ENCODE results near the gene SENP6. TPM values are rescaled to one million over a fixed set of nuclear protein-coding genes. Genes with fewer than 3 reads are reported as not detected.
A peak's percentile ranks its signal among the peaks of the same experiment; 100 is the strongest.

SENP6 gene
- total and polyA plus RNA-seq, 9 of the 15 experiments (the other 6 are each of a cell fraction or from before 2014, with no cell fraction given) = 11.1 to 79.4 (median 46.8) TPM

DNA sequence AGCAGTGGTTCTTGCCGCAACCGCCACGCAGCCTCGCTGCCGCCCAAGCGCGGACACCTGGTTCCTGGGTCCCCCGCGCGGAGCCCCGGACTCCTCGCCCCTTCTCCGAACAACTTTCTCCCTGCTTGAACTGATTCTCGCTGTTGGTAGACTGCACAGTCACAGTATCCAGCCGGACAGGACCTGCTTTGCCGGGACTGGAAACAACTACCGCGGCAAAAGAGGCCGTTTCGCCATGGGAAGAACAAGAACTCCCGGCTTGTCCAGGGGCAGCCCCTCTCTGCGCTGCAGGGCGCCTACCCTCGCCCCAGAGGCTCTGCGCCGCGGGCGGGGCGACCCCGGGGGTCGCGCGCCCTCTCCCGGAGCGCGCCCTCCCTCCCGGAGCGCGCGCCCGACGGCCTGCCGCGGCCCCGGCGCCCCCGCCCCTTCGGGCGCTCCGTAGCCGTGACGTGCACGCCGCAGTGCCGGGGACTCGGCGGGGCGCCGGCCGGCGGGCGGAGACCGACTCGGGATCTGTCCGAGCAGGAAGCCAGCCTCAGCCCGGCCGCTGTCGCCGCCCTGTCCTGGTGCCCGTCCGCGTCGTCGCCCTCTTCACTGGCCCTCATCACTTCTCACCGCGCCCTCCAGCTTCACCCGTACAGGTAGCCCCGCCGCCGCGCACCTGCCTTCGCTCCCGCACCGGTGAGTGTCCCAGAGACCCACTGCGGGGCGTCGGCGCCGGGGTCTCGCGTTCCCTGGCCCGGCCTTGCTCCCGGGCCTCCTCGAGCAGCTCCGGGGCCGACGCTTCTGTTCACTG lies 147.3 kb downstream of the SENP6 start, which contains the start of gene MYO6 (continued):
- TF ChIP-seq, protein P1, sequence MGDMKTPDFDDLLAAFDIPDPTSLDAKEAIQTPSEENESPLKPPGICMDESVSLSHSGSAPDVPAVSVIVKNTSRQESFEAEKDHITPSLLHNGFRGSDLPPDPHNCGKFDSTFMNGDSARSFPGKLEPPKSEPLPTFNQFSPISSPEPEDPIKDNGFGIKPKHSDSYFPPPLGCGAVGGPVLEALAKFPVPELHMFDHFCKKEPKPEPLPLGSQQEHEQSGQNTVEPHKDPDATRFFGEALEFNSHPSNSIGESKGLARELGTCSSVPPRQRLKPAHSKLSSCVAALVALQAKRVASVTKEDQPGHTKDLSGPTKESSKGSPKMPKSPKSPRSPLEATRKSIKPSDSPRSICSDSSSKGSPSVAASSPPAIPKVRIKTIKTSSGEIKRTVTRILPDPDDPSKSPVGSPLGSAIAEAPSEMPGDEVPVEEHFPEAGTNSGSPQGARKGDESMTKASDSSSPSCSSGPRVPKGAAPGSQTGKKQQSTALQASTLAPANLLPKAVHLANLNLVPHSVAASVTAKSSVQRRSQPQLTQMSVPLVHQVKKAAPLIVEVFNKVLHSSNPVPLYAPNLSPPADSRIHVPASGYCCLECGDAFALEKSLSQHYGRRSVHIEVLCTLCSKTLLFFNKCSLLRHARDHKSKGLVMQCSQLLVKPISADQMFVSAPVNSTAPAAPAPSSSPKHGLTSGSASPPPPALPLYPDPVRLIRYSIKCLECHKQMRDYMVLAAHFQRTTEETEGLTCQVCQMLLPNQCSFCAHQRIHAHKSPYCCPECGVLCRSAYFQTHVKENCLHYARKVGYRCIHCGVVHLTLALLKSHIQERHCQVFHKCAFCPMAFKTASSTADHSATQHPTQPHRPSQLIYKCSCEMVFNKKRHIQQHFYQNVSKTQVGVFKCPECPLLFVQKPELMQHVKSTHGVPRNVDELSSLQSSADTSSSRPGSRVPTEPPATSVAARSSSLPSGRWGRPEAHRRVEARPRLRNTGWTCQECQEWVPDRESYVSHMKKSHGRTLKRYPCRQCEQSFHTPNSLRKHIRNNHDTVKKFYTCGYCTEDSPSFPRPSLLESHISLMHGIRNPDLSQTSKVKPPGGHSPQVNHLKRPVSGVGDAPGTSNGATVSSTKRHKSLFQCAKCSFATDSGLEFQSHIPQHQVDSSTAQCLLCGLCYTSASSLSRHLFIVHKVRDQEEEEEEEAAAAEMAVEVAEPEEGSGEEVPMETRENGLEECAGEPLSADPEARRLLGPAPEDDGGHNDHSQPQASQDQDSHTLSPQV (IDR thresholded peaks at IDR 0.05) = 0 out of 2 replicates have a peak, but pooled peaks have one; percentile 23
- no peak for TF ChIP-seq HNRNPH1 (optimal IDR thresholded peaks at IDR 0.05; ENCODE audit: low read depth, low read length)
- TF ChIP-seq CHD1 (IDR thresholded peaks at IDR 0.05; ENCODE audit: low read length) = peak; percentile 41
- TF ChIP-seq RBM15 (IDR thresholded peaks at IDR 0.05; ENCODE audit: insufficient read depth, low read length) = no peak
- TF ChIP-seq CCNT2 (IDR thresholded peaks at IDR 0.05; ENCODE audit: borderline replicate concordance, extremely low read depth, insufficient read length, low read depth, low read length) = peak; percentile 78
- TF ChIP-seq ZC3H4 (CRISPR knock-in tag; IDR thresholded peaks at IDR 0.05; ENCODE audit: borderline replicate concordance) = 0 out of 2 replicates have a peak, but pooled peaks have one; percentile 28
- TF ChIP-seq LCOR (CRISPR knock-in tag; IDR thresholded peaks at IDR 0.05) = 0 out of 2 replicates have a peak, but pooled peaks have one; percentile 6
- TF ChIP-seq, protein P2, sequence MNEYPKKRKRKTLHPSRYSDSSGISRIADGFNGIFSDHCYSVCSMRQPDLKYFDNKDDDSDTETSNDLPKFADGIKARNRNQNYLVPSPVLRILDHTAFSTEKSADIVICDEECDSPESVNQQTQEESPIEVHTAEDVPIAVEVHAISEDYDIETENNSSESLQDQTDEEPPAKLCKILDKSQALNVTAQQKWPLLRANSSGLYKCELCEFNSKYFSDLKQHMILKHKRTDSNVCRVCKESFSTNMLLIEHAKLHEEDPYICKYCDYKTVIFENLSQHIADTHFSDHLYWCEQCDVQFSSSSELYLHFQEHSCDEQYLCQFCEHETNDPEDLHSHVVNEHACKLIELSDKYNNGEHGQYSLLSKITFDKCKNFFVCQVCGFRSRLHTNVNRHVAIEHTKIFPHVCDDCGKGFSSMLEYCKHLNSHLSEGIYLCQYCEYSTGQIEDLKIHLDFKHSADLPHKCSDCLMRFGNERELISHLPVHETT (CRISPR knock-in tag; conservative IDR thresholded peaks at IDR 0.05 in 1 of 2, IDR thresholded peaks at IDR 0.05 in 1 of 2) = peak in 1 of 2 experiments; percentile 83; a peak in 2 of 4 replicates
- TF ChIP-seq KDM5B (IDR thresholded peaks at IDR 0.05; ENCODE audit: insufficient replicate concordance, low read depth, low read length) = peak; percentile 86
- TF ChIP-seq ZNF583 (CRISPR knock-in tag; IDR thresholded peaks at IDR 0.05) = no peak
- TF ChIP-seq, protein P3, sequence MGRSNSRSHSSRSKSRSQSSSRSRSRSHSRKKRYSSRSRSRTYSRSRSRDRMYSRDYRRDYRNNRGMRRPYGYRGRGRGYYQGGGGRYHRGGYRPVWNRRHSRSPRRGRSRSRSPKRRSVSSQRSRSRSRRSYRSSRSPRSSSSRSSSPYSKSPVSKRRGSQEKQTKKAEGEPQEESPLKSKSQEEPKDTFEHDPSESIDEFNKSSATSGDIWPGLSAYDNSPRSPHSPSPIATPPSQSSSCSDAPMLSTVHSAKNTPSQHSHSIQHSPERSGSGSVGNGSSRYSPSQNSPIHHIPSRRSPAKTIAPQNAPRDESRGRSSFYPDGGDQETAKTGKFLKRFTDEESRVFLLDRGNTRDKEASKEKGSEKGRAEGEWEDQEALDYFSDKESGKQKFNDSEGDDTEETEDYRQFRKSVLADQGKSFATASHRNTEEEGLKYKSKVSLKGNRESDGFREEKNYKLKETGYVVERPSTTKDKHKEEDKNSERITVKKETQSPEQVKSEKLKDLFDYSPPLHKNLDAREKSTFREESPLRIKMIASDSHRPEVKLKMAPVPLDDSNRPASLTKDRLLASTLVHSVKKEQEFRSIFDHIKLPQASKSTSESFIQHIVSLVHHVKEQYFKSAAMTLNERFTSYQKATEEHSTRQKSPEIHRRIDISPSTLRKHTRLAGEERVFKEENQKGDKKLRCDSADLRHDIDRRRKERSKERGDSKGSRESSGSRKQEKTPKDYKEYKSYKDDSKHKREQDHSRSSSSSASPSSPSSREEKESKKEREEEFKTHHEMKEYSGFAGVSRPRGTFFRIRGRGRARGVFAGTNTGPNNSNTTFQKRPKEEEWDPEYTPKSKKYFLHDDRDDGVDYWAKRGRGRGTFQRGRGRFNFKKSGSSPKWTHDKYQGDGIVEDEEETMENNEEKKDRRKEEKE (IDR thresholded peaks at IDR 0.05; ENCODE audit: borderline replicate concordance in 1 of 2, control insufficient read depth in 1 of 2, low read depth in 2 of 2, low read length in 1 of 2) = no peak
- TF ChIP-seq, protein P4, sequence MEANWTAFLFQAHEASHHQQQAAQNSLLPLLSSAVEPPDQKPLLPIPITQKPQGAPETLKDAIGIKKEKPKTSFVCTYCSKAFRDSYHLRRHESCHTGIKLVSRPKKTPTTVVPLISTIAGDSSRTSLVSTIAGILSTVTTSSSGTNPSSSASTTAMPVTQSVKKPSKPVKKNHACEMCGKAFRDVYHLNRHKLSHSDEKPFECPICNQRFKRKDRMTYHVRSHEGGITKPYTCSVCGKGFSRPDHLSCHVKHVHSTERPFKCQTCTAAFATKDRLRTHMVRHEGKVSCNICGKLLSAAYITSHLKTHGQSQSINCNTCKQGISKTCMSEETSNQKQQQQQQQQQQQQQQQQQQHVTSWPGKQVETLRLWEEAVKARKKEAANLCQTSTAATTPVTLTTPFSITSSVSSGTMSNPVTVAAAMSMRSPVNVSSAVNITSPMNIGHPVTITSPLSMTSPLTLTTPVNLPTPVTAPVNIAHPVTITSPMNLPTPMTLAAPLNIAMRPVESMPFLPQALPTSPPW (CRISPR knock-in tag; IDR thresholded peaks at IDR 0.05) = peak; percentile 84
- TF ChIP-seq ZEB2 (IDR thresholded peaks at IDR 0.05) = peak; percentile 64
- TF ChIP-seq ZFP36 (IDR thresholded peaks at IDR 0.05; ENCODE audit: low read depth, low read length, partially characterized antibody) = peak; percentile 16

All from K562 (cell line).